Measurements from ENCODE around the gene IGF2BP2.

GRCh38 chr3:185711255-185711870, 113.5 kb downstream of the IGF2BP2 start:
- TF ChIP-seq CTCF (IDR thresholded peaks at IDR 0.05) (no peak), POLR2A (IDR thresholded peaks at IDR 0.05) (no peak)

All from lower leg skin (tissue), 3 donors.